T-helper 2 cell treated with Interferon-gamma antibody and Interleukin-4, amounts not matched to agents 100 ng/mL and 5 ng/mL, for 36 hours (primary cell): ENCODE measurements around the gene ZMIZ1. TPM values are rescaled to one million over a fixed set of nuclear protein-coding genes. Genes with fewer than 3 reads are reported as not detected.

ENCODE experiments used
- intact Hi-C: fragments of 100-400 bp; cut with micrococcal nuclease; formaldehyde crosslinking; loops from one replicate; pipeline ENCODE4 v1.15.1; 2023
- total RNA-seq: library from RNA; stranded (reverse); gene quantifications from 2 replicates; pipeline ENCODE4 v1.2.3, GENCODE V29; 2022

ZMIZ1 gene
- total RNA-seq, 1 donor from 2014 or later = 45.8 TPM

GRCh38 chr10:79254333-79255006 is 185.7 kb downstream of the ZMIZ1 start:
- intact Hi-C loops = no loop called here

GRCh38 chr10:79255007-79255507 is 186.3 kb downstream of the ZMIZ1 start:
- intact Hi-C loops = no loop called here

- intact Hi-C loops = no loop called here
Observed at GRCh38 chr10:79256264-79256806, 187.6 kb downstream of the ZMIZ1 start.

- intact Hi-C loops = no loop called here
Observed at GRCh38 chr10:79258894-79259293, 190.1 kb downstream of the ZMIZ1 start.

- intact Hi-C loops = no loop called here
Observed at GRCh38 chr10:79259834-79260233, 191.1 kb downstream of the ZMIZ1 start.

- intact Hi-C loops = no loop called here
Observed at GRCh38 chr10:79260811-79261740, 192.3 kb downstream of the ZMIZ1 start.

GRCh38 chr10:79262131-79262530 is 193.4 kb downstream of the ZMIZ1 start:
- intact Hi-C loops = no loop called here

GRCh38 chr10:79262959-79263746 is 194.4 kb downstream of the ZMIZ1 start:
- intact Hi-C loops = no loop called here

GRCh38 chr10:79263939-79264338 is 195.2 kb downstream of the ZMIZ1 start:
- intact Hi-C loops = no loop called here

GRCh38 chr10:79264942-79265341 is 196.2 kb downstream of the ZMIZ1 start:
- intact Hi-C loops = no loop called here

- intact Hi-C loops = no loop called here
Observed at GRCh38 chr10:79266084-79266483, 197.3 kb downstream of the ZMIZ1 start.

GRCh38 chr10:79266543-79267312 is 198.0 kb downstream of the ZMIZ1 start:
- intact Hi-C loops = no loop called here

- intact Hi-C loops = no loop called here
Observed at GRCh38 chr10:79267499-79267898, 198.7 kb downstream of the ZMIZ1 start.

GRCh38 chr10:79268161-79268601 is 199.4 kb downstream of the ZMIZ1 start:
- intact Hi-C loops = no loop called here

GRCh38 chr10:79268742-79269141 is 200.0 kb downstream of the ZMIZ1 start:
- intact Hi-C loops = no loop called here

- intact Hi-C loops = no loop called here
Observed at GRCh38 chr10:79269443-79269842, 200.7 kb downstream of the ZMIZ1 start.

- intact Hi-C loops = no loop called here
Observed at GRCh38 chr10:79269969-79270368, 201.2 kb downstream of the ZMIZ1 start.

GRCh38 chr10:79270466-79271246 is 201.9 kb downstream of the ZMIZ1 start:
- intact Hi-C loops = no loop called here

- intact Hi-C loops = no loop called here
Observed at GRCh38 chr10:79272353-79272752, 203.6 kb downstream of the ZMIZ1 start.

- intact Hi-C loops = no loop called here
Observed at GRCh38 chr10:79273604-79274003, 204.8 kb downstream of the ZMIZ1 start.
